ENCODE data around the gene NMRK1. TPM values are rescaled to one million over a fixed set of nuclear protein-coding genes. Genes with fewer than 3 reads are reported as not detected.
A peak's percentile ranks its signal among the peaks of the same experiment; 100 is the strongest.

The NMRK1 gene
- total RNA-seq: 10 to 100 TPM; 74.2 to 76.7 TPM

DNA sequence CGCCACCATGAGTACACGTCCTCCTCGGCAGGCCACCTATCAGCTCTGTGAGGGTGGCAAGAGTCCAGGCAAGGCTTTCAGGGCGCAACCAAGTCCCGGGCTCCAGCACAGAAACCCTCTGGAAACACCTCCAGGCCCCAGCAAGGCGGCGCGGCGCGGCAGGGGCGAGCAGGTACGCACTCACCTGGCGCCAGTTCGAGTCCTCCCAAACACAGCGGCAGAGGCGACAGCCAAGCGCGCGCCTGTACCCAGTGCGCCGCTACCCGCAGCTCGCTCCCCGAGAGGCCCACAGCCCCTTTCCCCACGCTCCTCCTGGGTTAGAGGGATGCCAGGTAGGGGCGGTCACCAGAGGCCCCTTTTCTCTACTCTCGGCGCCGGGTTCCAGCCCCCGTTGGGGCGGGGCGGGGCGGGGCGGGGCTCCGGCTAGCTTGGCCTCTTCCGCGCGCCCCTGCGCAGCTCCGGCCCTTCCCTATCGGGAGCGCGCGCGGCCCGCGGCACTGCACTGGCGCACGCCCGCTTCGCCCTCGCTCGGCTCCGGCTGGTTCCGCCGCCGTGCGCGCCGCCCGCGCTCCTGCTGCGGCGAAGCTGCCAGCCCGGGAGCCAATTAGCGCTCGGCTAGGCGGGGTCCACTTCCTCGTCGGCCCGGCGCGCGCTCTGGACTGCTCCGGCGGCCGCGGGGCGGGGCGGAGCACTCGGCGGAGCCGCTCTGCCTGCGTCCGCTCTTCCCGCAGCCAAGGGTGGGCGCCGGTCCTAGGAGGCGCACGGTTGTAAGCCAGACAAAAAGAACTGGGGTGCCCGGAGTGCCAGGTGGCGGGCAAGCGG, at the start of gene NMRK1, which contains the start of gene OSTF1:
NMRK1 (minus strand) TSS at position 332 of the 822 bp plus-strand sequence. CDS start 5,040 bp downstream, outside the sequence.
OSTF1 (plus strand) TSS at position 691 of the 822 bp plus-strand sequence. CDS start 179 bp downstream, outside the sequence.
- Mint-ChIP-seq H3K4me1 (peaks cover 64% of the 10 kb centered on the region), H3K4me3 (peak within 1 kb of the TSS; percentile 100), H3K9me3 (no peaks in the 10 kb centered on the region), H3K27me3 (no peaks in the 10 kb centered on the region), H3K36me3 (ENCODE audit: low read depth) (peaks cover 62% of the 10 kb centered on the region), H3K27ac (peak within 1 kb of the TSS; percentile 97)
- POLR2A ChIA-PET: interaction anchor here (0.6 to 11.2 kb wide), 31 partner anchors 9 to 1306 kb away, joined by 3 to 281 read pairs (median 5); partner anchors contain the start of genes C9orf40, CARNMT1, PCSK5 and RFK
- peak; percentile 95 for DNase-seq
- CTCF ChIA-PET: interaction anchor here (0.7 to 4.6 kb wide), 12 partner anchors 10 to 315 kb away, joined by 3 to 40 read pairs (median 3); partner anchors contain the start of genes C9orf40 and CARNMT1

DNA sequence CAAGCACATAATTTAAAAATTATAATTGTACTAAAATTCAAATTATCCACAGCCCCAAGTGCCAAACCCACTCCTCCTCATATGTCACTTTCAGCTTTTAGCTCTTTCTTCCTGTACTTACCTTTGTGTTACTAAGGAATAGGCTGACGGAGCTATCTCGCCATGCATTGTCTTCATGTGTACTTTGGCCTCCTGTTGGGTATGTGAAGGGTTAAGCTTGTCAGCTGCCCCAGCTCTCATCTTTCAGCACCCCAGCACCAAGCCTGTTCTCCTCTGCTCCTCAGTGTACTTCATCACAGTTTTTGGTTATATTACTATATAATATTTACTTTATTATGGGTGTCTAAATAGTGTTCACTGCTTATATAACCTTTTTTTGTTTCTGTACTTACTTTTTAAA, 46.5 kb upstream of the NMRK1 start:
- no peak for DNase-seq
- H3K9me3 Mint-ChIP-seq: no peaks in the 10 kb centered on the region
- H3K4me3 Mint-ChIP-seq: no peak overlapping the region
- no peak overlapping the region for H3K27ac Mint-ChIP-seq
- peaks cover 94% of the 10 kb centered on the region for H3K36me3 Mint-ChIP-seq (ENCODE audit: low read depth)
- POLR2A ChIA-PET: interaction anchor here (0.9 to 1.9 kb wide), 4 partner anchors 14 to 108 kb away, joined by 3 to 7 read pairs (median 4); partner anchors contain the start of genes NMRK1 and OSTF1
- CTCF ChIA-PET: interaction anchor here (1.5 kb wide), 1 partner anchor 9 kb away, joined by 3 read pairs; no protein-coding TSS in a partner anchor
- H3K4me1 Mint-ChIP-seq: peaks cover 61% of the 10 kb centered on the region
- no peaks in the 10 kb centered on the region for H3K27me3 Mint-ChIP-seq

DNA sequence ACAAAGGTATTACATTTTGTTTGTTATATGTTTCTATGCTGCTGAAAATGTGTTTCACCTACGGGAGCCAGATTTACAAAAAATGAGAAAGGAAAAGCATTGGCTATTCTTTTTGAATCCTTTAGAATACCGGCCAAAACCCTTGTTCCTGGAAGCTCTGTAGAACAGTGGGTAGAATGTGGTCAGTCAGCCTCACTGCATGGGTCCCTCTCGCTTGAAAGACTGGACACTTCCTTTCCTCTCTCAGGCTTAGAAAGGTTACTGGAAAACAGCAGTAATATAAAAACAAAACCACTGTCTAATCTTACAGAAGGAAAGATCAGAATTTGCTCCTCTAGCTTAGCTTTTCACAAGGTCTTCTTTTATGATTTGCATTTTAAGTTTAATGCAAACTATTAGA, 45.4 kb upstream of the NMRK1 start:
- Mint-ChIP-seq H3K4me1 (peaks cover 62% of the 10 kb centered on the region), H3K9me3 (no peaks in the 10 kb centered on the region), H3K4me3 (no peak overlapping the region), H3K36me3 (ENCODE audit: low read depth) (peaks cover 95% of the 10 kb centered on the region), H3K27me3 (no peaks in the 10 kb centered on the region), H3K27ac (peak overlapping the region; percentile 57)
- CTCF ChIA-PET: interaction anchor here (0.9 to 1.5 kb wide), 4 partner anchors 10 to 105 kb away, joined by 3 to 6 read pairs (median 4); partner anchors contain the start of gene CARNMT1
- POLR2A ChIA-PET: interaction anchor here (0.8 to 1.4 kb wide), 5 partner anchors 8 to 107 kb away, joined by 3 to 5 read pairs (median 3); partner anchors contain the start of gene NMRK1
- no peak for DNase-seq

DNA sequence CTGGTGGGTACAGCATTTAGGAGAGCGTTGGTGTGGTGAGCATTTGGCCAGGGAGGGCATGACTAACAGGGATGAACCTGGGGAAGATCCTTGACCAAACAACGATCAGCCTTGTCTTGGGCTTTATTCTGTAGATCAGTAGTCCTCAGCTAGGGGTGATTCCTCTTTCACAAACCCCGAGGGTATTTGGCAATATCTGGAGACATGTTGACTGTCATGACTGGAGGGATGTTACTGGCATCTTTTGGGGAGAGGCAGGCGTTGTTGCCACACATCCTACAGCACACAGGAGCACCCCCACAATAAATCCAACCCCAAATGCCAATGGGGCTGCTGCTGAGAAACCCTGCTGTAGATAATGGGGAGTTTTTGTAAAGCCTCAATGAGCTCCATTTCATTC, 44.3 kb upstream of the NMRK1 start:
- ChIA-PET CTCF (interaction anchor here (0.8 to 1.4 kb wide), 2 partner anchors 28 to 104 kb away, joined by 3 read pairs; partner anchors contain the start of gene CARNMT1), POLR2A (interaction anchor here (1.2 to 1.4 kb wide), 2 partner anchors 9 to 20 kb away, joined by 3 to 4 read pairs; no protein-coding TSS in a partner anchor)
- Mint-ChIP-seq H3K4me3 (no peak overlapping the region), H3K36me3 (ENCODE audit: low read depth) (peaks cover 91% of the 10 kb centered on the region), H3K27me3 (no peaks in the 10 kb centered on the region), H3K4me1 (peaks cover 59% of the 10 kb centered on the region), H3K9me3 (no peaks in the 10 kb centered on the region), H3K27ac (no peak overlapping the region)
- DNase-seq: no peak

DNA sequence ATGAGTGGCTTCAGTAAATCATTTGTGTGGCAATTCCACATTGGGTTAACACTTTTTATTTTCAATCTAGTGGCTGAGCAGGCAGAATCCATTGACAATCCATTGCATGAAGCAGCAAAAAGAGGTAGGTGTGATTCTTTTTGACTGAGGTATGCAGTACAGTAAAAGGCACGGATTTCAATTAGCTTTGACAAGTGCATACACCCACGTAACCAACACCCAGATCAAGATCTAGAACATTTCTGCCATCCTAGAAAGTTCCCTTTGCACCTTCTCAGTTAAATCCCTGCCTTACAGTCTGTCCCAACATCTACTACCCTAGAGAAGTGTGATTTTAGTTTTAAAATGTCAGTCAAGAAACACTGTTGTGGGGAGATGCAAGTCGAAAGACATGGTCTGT, 43.7 kb upstream of the NMRK1 start:
- peaks cover 57% of the 10 kb centered on the region for H3K4me1 Mint-ChIP-seq
- peaks cover 88% of the 10 kb centered on the region for H3K36me3 Mint-ChIP-seq (ENCODE audit: low read depth)
- H3K4me3 Mint-ChIP-seq: no peak overlapping the region
- H3K27me3 Mint-ChIP-seq: no peaks in the 10 kb centered on the region
- DNase-seq: no peak
- ChIA-PET CTCF (no interaction called here), POLR2A (interaction anchor here (1.5 kb wide), 1 partner anchor 11 kb away, joined by 3 read pairs; no protein-coding TSS in a partner anchor)
- H3K27ac Mint-ChIP-seq: no peak overlapping the region
- H3K9me3 Mint-ChIP-seq: no peaks in the 10 kb centered on the region

DNA sequence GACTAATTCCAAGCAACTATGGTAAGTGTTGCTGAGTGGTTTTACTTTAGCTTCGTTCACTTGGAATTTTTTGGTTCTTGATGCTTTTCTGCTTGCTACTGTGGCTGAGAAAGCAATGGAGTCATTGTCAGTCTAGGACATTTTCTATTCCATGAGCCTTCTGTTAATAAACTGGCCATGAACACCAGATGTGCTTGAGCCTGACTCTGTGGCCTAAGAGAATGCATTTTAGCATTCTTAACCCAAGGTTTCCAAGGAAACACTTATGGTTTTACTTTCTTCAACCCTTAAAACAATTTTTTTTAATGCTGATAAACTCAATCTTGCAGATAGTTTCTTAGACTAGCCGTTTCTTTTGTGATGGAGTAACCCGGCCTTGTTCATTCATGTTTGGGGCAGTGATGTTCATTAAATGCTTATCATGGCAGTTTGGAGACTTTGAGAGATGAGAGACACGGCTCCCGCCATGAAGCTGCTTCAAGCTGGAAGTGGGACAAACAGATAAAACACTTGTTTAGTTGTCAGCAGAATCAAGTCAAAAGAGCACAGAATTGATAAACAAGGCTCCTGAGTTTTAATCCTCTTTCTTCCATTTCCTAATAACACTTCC, 42.8 kb upstream of the NMRK1 start:
- peaks cover 84% of the 10 kb centered on the region for H3K36me3 Mint-ChIP-seq (ENCODE audit: low read depth)
- no peaks in the 10 kb centered on the region for H3K27me3 Mint-ChIP-seq
- no peaks in the 10 kb centered on the region for H3K9me3 Mint-ChIP-seq
- CTCF ChIA-PET: no interaction called here
- H3K27ac Mint-ChIP-seq: no peak overlapping the region
- POLR2A ChIA-PET: interaction anchor here (1.5 to 3.0 kb wide), 2 partner anchors 10 to 22 kb away, joined by 3 to 10 read pairs; no protein-coding TSS in a partner anchor
- peaks cover 58% of the 10 kb centered on the region for H3K4me1 Mint-ChIP-seq
- no peak for DNase-seq
- no peak overlapping the region for H3K4me3 Mint-ChIP-seq

DNA sequence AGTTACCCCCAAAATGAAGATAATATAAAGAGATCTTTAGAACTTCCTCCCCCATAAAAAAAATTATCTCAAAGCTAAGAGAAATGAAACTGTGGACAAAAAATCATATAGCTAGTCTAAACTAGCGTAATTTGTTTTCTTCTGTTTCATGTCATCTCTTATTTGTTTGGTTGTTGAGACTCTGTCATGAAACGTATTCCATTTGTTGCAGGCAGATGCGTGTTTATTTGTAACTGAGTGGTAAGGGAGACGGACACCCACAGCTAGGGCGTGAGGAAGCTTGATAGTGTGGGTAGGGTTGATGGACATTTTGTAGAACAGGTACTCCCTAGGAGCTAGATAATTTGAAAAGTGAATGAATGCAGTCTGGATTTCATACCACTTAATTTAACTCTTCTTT, 42.2 kb upstream of the NMRK1 start:
- peaks cover 61% of the 10 kb centered on the region for H3K4me1 Mint-ChIP-seq
- H3K27me3 Mint-ChIP-seq: no peaks in the 10 kb centered on the region
- no peak overlapping the region for H3K27ac Mint-ChIP-seq
- no peak for DNase-seq
- no peak overlapping the region for H3K4me3 Mint-ChIP-seq
- ChIA-PET POLR2A (interaction anchor here (1.1 to 3.0 kb wide), 4 partner anchors 9 to 42 kb away, joined by 3 to 10 read pairs (median 4); partner anchors contain the start of genes NMRK1 and OSTF1), CTCF (no interaction called here)
- peaks cover 83% of the 10 kb centered on the region for H3K36me3 Mint-ChIP-seq (ENCODE audit: low read depth)
- no peaks in the 10 kb centered on the region for H3K9me3 Mint-ChIP-seq

DNA sequence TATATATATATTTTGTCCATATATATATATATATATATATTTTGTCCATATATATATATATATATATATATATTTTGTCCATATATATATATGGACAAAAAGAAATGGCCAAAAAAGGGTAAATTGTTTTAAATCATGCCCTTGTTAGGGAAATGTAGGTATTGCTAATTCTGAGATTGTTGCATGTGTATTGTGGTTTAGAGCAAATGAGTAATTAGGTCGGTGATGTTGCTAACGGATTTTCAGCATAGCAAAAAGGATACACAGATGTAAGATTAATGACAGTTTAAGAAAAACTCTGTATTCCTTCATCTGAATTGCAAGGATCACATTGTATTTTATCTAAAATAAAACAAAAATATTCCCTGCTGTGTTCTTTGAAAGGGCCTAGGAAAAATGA, 40.6 kb upstream of the NMRK1 start:
- ChIA-PET CTCF (no interaction called here), POLR2A (interaction anchor here (3.0 kb wide), 1 partner anchor 24 kb away, joined by 10 read pairs; no protein-coding TSS in a partner anchor)
- Mint-ChIP-seq H3K27ac (peak overlapping the region; percentile 71), H3K27me3 (no peaks in the 10 kb centered on the region), H3K9me3 (no peaks in the 10 kb centered on the region), H3K36me3 (ENCODE audit: low read depth) (peaks cover 82% of the 10 kb centered on the region), H3K4me1 (peaks cover 70% of the 10 kb centered on the region), H3K4me3 (no peak overlapping the region)
- DNase-seq: no peak

DNA sequence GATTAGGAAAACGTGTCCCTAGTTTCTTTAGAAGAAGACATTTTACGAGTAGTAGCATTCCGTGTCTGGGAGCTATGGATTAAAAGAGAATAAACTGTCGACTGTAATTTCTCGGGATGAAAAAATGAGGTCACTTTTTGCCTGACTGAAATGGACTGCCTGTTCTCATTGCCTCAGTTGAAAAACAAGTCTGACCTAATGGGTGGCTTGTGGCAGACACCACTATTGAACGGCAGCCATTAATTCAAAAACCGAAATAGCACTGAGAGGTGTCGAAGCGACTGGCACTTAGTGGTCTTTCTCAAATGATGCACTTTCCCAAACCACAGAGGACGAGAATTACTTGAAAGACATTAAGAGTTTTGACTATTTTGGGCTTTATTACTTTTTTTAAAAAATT, 35.7 kb upstream of the NMRK1 start:
- Mint-ChIP-seq H3K36me3 (ENCODE audit: low read depth) (peaks cover 70% of the 10 kb centered on the region), H3K4me3 (no peak overlapping the region), H3K27ac (no peak overlapping the region), H3K9me3 (peaks cover under 1% of the 10 kb centered on the region), H3K27me3 (no peaks in the 10 kb centered on the region), H3K4me1 (peaks cover 58% of the 10 kb centered on the region)
- ChIA-PET CTCF (no interaction called here), POLR2A (no interaction called here)
- DNase-seq: no peak

DNA sequence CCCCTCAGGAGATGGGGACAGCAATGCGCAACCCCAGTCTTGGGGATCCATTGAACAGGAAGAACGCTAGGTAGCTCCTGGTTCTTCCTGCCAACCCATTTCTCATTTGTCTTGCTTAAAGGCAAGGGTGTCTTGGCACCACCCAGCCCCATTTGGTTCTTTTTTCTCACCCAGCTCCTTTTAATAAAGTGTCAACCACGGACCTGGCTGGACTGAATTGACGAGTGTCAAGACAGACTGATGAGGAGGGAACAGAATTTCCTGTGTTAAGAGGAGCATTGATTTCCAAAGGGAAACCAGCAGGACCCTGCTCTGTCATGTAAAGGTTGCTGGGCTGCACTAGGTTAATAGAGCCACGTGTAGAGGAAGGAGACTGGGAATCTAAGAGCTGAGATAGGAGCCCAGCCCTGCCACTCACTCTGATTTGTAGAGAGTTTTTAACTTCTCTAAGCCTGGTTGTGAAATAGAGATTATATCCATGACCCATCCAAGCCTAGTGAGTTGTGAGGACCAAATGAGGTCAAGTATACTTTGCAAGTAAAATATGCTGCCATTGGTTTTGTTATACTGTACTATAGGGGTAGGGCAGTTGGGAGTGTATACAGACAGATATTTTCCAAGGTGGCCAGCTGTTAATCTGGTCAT, 34.1 kb upstream of the NMRK1 start:
- ChIA-PET CTCF (no interaction called here), POLR2A (interaction anchor here (0.8 to 1.4 kb wide), 2 partner anchors 33 to 170 kb away, joined by 3 read pairs; partner anchors contain the start of gene C9orf40)
- H3K27ac Mint-ChIP-seq: no peak overlapping the region
- peaks cover 62% of the 10 kb centered on the region for H3K4me1 Mint-ChIP-seq
- no peaks in the 10 kb centered on the region for H3K27me3 Mint-ChIP-seq
- peaks cover 12% of the 10 kb centered on the region for H3K9me3 Mint-ChIP-seq
- H3K36me3 Mint-ChIP-seq (ENCODE audit: low read depth): peaks cover 77% of the 10 kb centered on the region
- no peak for DNase-seq
- no peak overlapping the region for H3K4me3 Mint-ChIP-seq

DNA sequence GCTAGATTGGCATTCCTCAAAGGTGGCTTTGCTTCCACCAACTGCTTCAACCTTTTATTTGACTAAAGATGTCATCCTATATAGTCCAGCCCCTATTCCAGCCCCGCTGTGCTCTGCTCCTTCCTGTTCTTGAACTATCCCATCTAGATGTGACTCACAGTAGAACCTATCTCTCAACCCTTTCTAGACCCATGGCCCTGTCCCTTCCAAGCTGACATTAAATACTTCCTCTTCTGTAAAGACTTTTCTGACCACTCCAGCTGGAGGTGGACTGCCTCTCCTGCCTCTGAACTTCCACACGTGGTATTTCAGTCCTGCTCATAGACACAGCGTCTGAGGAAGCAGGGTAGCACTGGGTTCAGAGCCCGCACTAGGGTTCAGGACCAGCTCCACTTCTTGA, 32.7 kb upstream of the NMRK1 start:
- H3K27ac Mint-ChIP-seq: peak overlapping the region; percentile 22
- POLR2A ChIA-PET: interaction anchor here (0.9 to 1.4 kb wide), 2 partner anchors 10 to 32 kb away, joined by 3 read pairs; no protein-coding TSS in a partner anchor
- H3K9me3 Mint-ChIP-seq: peaks cover 12% of the 10 kb centered on the region
- no peaks in the 10 kb centered on the region for H3K27me3 Mint-ChIP-seq
- H3K4me3 Mint-ChIP-seq: no peak overlapping the region
- CTCF ChIA-PET: interaction anchor here (0.7 kb wide), 1 partner anchor 16 kb away, joined by 3 read pairs; no protein-coding TSS in a partner anchor
- no peak for DNase-seq
- H3K36me3 Mint-ChIP-seq (ENCODE audit: low read depth): peaks cover 76% of the 10 kb centered on the region
- H3K4me1 Mint-ChIP-seq: peaks cover 62% of the 10 kb centered on the region

DNA sequence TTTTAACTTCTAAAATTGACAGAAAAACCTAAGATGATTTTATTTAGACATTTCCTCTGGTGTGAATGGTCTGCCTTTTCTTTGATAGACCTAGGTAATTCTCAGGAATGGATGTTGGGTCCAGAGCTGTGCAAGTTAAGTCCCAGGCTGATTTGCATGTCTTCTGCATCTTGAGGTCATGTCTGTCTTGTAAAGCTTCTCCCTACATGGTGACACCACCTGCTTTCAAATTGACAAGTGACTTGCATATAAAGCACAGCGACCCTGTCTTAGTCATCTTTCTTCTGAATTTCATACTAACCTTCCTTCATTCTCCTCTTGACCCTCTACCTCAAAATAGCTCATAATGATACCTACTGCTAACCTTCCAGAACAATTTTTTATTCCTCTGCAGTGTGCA, 29.6 kb upstream of the NMRK1 start:
- H3K27ac Mint-ChIP-seq: peak overlapping the region; percentile 60
- DNase-seq: no peak
- POLR2A ChIA-PET: interaction anchor here (0.7 to 1.0 kb wide), 2 partner anchors 30 to 32 kb away, joined by 3 to 4 read pairs; no protein-coding TSS in a partner anchor
- peaks cover 74% of the 10 kb centered on the region for H3K36me3 Mint-ChIP-seq (ENCODE audit: low read depth)
- H3K9me3 Mint-ChIP-seq: peaks cover 12% of the 10 kb centered on the region
- CTCF ChIA-PET: no interaction called here
- H3K27me3 Mint-ChIP-seq: no peaks in the 10 kb centered on the region
- H3K4me1 Mint-ChIP-seq: peaks cover 60% of the 10 kb centered on the region
- no peak overlapping the region for H3K4me3 Mint-ChIP-seq
